Adipocyte (in vitro differentiated cells): ENCODE measurements around the gene HDLBP.

Experiments
- DNase-seq: peaks from one replicate; pipeline ENCODE4 v3.0.0-alpha.2; 2015; ENCODE audit warnings: low read depth
- H3K27me3 ChIP-seq: replicated peaks from 2 replicates; pipeline ENCODE4 v1.7.0; 2013; ENCODE audit warnings: mild to moderate bottlenecking, low read length, moderate library complexity; ENCODE audit not compliant: control insufficient read depth, insufficient read depth
- H3K36me3 ChIP-seq: 2 replicates; pipeline ENCODE4 v1.7.0; 2013; ENCODE audit warnings: low read length, mild to moderate bottlenecking, moderate library complexity; ENCODE audit not compliant: control insufficient read depth, insufficient read depth, severe bottlenecking
- H3K4me1 ChIP-seq: 2 replicates; pipeline ENCODE4 v1.7.0; 2013; ENCODE audit warnings: mild to moderate bottlenecking, low read length, moderate library complexity; ENCODE audit not compliant: control insufficient read depth, insufficient read depth
- H3K4me3 ChIP-seq: 2 replicates; pipeline ENCODE4 v1.7.0; 2013; ENCODE audit warnings: mild to moderate bottlenecking, low read length, moderate library complexity
- H3K9ac ChIP-seq: 2 replicates; pipeline ENCODE4 v1.7.0; 2013; ENCODE audit warnings: mild to moderate bottlenecking, low read length, moderate library complexity
- H3K9me3 ChIP-seq: 2 replicates; pipeline ENCODE4 v1.7.0; 2013; ENCODE audit warnings: mild to moderate bottlenecking, low read length, moderate library complexity; ENCODE audit not compliant: control insufficient read depth

HDLBP gene

GRCh38 chr2:241272303-241273209 lies 42.9 kb downstream of the HDLBP start:
- Histone ChIP-seq H3K4me3 (peak overlapping the region; percentile 85), H3K9me3 (no peaks in the 10 kb centered on the region), H3K36me3 (peaks cover 8% of the 10 kb centered on the region), H3K9ac (peak overlapping the region; percentile 89), H3K27me3 (no peaks in the 10 kb centered on the region), H3K4me1 (peaks cover 43% of the 10 kb centered on the region)
- peak; percentile 92 for DNase-seq

GRCh38 chr2:241271706-241272302 lies 43.7 kb downstream of the HDLBP start:
- H3K9ac ChIP-seq, result peak overlapping the region; percentile 89
- peaks cover 43% of the 10 kb centered on the region for H3K4me1 ChIP-seq
- peaks cover 15% of the 10 kb centered on the region for H3K36me3 ChIP-seq
- no peaks in the 10 kb centered on the region for H3K9me3 ChIP-seq
- no peaks in the 10 kb centered on the region for H3K27me3 ChIP-seq
- H3K4me3 ChIP-seq, result peak overlapping the region; percentile 85
- DNase-seq, result peak; percentile 92

- Histone ChIP-seq H3K27me3 (no peaks in the 10 kb centered on the region), H3K36me3 (peaks cover 27% of the 10 kb centered on the region), H3K4me3 (peak overlapping the region; percentile 85), H3K4me1 (peaks cover 43% of the 10 kb centered on the region), H3K9ac (peak overlapping the region; percentile 89), H3K9me3 (no peaks in the 10 kb centered on the region)
- DNase-seq, result no peak
Observed at GRCh38 chr2:241270531-241270930, 44.9 kb downstream of the HDLBP start.

DNA sequence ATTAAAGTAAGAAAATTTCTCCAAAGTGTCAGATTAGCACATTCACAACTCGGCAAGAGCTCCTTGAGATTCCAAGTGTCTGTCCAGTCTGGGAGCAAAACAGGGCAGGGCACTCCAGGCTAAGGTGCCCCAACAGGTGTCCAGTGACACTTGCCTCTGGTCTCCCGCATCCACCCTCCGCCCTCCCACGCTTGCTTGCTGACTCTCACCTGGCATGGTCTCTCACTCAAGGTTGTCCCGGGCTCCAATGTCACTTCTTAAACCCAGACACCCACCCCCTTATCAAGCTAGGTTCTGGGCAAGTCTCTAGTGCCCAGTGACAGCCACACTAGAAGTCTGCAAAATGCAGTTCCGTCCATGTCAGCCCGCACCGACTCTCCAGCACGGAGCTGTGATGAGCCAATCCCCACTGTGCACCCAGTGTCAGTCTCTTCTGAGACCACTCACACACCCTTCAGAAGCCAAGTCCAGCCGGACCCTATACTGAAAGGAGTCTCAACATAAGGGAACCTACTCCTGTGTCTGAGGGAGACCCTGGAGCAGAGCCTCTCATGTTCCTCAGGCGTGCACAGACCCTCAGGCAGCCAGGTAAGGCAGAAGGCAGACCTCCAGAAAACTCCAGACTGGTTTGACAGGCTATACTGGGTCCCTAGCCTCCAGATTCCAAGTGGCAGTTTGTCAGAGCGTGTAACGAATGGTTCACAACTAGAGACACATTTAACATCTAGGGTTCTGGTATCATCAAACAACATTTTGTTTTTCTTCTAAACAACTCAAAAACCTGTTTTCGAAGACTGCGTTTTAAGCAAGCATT lies 45.6 kb downstream of the HDLBP start:
- Histone ChIP-seq H3K36me3 (peaks cover 34% of the 10 kb centered on the region), H3K27me3 (no peaks in the 10 kb centered on the region)
- DNase-seq, result no peak

GRCh38 chr2:241268716-241269445 lies 46.6 kb downstream of the HDLBP start:
- Histone ChIP-seq H3K9me3 (no peaks in the 10 kb centered on the region), H3K9ac (no peak overlapping the region), H3K36me3 (peaks cover 44% of the 10 kb centered on the region), H3K4me1 (peaks cover 38% of the 10 kb centered on the region), H3K4me3 (peak overlapping the region; percentile 85), H3K27me3 (no peaks in the 10 kb centered on the region)
- DNase-seq, result peak; percentile 75

More for the DNA sequence above, 45.6 kb downstream of the HDLBP start:
- H3K9me3 ChIP-seq, result no peaks in the 10 kb centered on the region
- H3K4me3 ChIP-seq, result peak overlapping the region; percentile 85
- H3K4me1 ChIP-seq, result peaks cover 43% of the 10 kb centered on the region
- H3K9ac ChIP-seq, result peak overlapping the region; percentile 89

DNA sequence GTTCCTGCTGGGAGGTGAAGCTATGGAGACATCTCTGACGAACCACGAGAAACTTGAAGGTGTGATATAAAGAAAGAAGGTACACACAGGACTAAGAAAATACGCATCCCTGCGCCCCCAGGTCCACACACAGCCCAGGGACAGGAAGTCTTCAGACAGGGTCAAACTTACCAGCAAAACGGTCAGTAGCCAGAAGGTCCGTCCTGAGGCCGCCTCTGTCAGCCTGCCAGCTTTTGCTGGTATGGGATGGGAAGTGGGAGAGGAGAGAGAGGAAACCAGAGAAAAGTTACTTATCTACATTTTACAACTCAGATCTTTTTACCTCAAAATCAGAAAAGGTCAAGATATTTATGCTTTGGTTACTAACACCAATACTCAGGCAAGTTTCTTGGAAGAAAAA lies 47.2 kb downstream of the HDLBP start:
- no peaks in the 10 kb centered on the region for H3K27me3 ChIP-seq
- peaks cover 50% of the 10 kb centered on the region for H3K36me3 ChIP-seq
- no peak for DNase-seq
- H3K4me1 ChIP-seq, result peaks cover 37% of the 10 kb centered on the region
- no peaks in the 10 kb centered on the region for H3K9me3 ChIP-seq
- peak overlapping the region; percentile 85 for H3K4me3 ChIP-seq
- no peak overlapping the region for H3K9ac ChIP-seq

DNA sequence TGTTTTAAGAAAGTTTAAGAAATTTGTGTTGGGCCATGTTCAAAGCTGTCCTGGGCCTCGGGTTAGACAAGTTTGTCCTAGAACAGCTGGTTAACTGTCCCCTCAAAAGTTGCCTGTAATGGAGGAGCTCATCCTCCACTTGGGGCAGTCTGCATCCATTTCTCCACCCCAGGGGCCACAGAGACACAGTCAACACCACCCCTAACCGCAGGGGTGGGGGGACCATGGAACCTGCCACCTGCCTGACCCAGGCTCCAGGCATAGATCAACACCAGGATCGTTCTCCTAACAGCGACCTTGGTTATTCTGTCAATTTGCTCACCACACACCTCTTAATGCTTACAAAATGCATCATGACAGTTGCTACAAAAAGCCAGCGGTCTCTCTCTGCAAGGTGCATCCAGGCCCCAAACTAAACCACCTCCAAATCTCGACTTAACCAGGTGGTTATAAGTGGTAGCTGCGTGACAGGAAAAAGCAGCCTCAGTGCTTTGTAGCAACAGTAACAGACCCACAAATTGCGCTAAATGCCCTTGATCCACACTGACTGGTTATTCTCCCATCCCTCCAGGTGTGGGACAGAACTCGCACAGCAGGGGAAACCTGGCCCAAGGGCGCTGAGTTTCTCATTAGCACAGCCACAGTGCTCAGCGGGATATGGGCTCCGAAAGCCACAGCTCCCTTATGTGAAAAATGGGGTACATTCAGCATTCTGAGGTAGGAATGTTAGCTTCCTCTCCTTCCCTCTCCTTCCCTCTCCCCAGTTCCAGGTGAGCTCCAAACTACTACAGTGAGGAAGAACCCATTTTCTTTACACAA lies 48.0 kb downstream of the HDLBP start:
- H3K27me3 ChIP-seq, result no peaks in the 10 kb centered on the region

DNA sequence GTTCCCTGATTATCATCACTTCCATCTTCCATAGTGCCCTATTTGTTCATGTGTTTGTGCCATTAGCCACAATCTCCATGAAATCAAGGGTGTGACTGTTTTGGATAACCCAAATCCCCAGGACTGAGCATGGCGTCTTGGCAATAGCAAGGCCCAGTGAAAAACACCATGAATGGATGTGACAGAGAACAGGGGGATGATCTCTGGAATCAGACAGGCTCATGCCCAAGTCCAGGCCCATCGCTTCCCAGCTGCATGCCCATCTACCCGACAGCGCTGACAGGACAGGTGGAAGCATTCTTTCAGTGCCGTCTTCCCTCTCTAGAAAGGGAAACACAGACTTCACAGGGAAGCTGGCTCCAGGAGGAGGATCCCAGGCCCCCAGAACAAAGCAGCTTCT lies 50.0 kb downstream of the HDLBP start:
- Histone ChIP-seq H3K9ac (no peak overlapping the region), H3K36me3 (peaks cover 78% of the 10 kb centered on the region), H3K27me3 (no peaks in the 10 kb centered on the region), H3K9me3 (no peaks in the 10 kb centered on the region), H3K4me3 (no peak overlapping the region), H3K4me1 (peaks cover 24% of the 10 kb centered on the region)
- no peak for DNase-seq

More for the DNA sequence above, 48.0 kb downstream of the HDLBP start:
- H3K36me3 ChIP-seq, result peaks cover 58% of the 10 kb centered on the region
- no peak overlapping the region for H3K4me3 ChIP-seq
- no peak overlapping the region for H3K9ac ChIP-seq
- no peak for DNase-seq
- H3K4me1 ChIP-seq, result peaks cover 33% of the 10 kb centered on the region
- no peaks in the 10 kb centered on the region for H3K9me3 ChIP-seq

DNA sequence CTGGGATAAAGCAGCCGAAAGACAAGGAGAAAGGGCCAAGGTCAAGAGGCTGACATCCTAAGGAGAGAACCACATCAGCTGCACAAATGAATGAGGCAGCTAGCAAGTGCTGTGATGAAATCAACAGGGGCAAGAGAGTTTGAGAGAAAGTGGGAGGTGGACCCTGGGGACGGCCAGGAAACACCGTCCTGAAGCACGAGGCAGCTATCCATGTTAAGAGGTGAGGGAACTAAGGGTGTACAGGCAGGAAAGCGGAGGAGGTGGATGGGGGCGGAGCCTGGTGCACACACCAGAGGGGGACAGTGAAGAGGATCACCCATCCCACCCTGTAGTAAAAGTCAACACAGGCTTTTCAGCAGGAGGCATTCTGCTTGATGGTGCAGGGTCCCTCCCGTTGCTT lies 52.4 kb downstream of the HDLBP start:
- Histone ChIP-seq H3K27me3 (no peaks in the 10 kb centered on the region), H3K9ac (no peak overlapping the region), H3K4me1 (peaks cover 5% of the 10 kb centered on the region), H3K9me3 (no peaks in the 10 kb centered on the region), H3K4me3 (no peak overlapping the region), H3K36me3 (peaks cover 98% of the 10 kb centered on the region)
- DNase-seq, result no peak

- Histone ChIP-seq H3K4me3 (no peak overlapping the region), H3K9ac (no peak overlapping the region), H3K27me3 (no peaks in the 10 kb centered on the region), H3K9me3 (no peaks in the 10 kb centered on the region), H3K4me1 (peaks cover 4% of the 10 kb centered on the region), H3K36me3 (peaks cover 98% of the 10 kb centered on the region)
- no peak for DNase-seq
Observed at GRCh38 chr2:241261628-241262027, 53.8 kb downstream of the HDLBP start.
